ENCODE data around the gene SELENOI. TPM values are rescaled to one million over a fixed set of nuclear protein-coding genes. Genes with fewer than 3 reads are reported as not detected.
"Not testable (repeated sequence)": the region's sequence is repeated elsewhere in the genome, so short reads cannot be mapped to it uniquely, and the experiment has no call there.

The SELENOI gene
- total RNA-seq, 2 experiments from 2014 or later = 27.7 to 31.5 TPM

GRCh38 chr2:26302846-26303245 is 43.1 kb upstream of the SELENOI start:
- Histone ChIP-seq H3K36me3 (ENCODE audit: insufficient read depth, low read length) (no peaks in the 10 kb centered on the region), H3K4me1 (ENCODE audit: insufficient read depth, low read length) (peaks cover 24% of the 10 kb centered on the region), H3K27me3 (ENCODE audit: control insufficient read depth in 1 of 2, insufficient read depth in 2 of 2, low read length in 2 of 2) (no peaks in the 10 kb centered on the region), H3K27ac (ENCODE audit: low read depth in 1 of 2, low read length in 2 of 2) (no peak overlapping the region), H3K4me3 (ENCODE audit: low read length) (no peak overlapping the region), H3K9me3 (ENCODE audit: control insufficient read depth in 1 of 2, insufficient read depth in 1 of 2, low read length in 2 of 2) (no peaks in the 10 kb centered on the region)
- ATAC-seq (ENCODE audit: poor library complexity) (no peak), DNase-seq (no peak)
- no peaks in the 10 kb centered on the region for H3K27me3 Mint-ChIP-seq
- no peak overlapping the region for H3K4me3 Mint-ChIP-seq
- no peak overlapping the region for H3K27ac Mint-ChIP-seq
- peaks cover 10% of the 10 kb centered on the region for H3K36me3 Mint-ChIP-seq (ENCODE audit: low read depth)
- H3K9me3 Mint-ChIP-seq = no peaks in the 10 kb centered on the region
- intact Hi-C loops (cut with DNase I, micrococcal nuclease) = loop anchor here in 1 of 2 experiments (5.0 kb wide), 1 partner anchor 39 kb away; no protein-coding TSS in a partner anchor
- H3K4me1 Mint-ChIP-seq (ENCODE audit: low read depth) = no peaks in the 10 kb centered on the region
- ChIA-PET POLR2A (no interaction called here), CTCF (no interaction called here)
- no peak for TF ChIP-seq CTCF (IDR thresholded peaks at IDR 0.05)

GRCh38 chr2:26305094-26305493 is 40.8 kb upstream of the SELENOI start:
- H3K4me3 ChIP-seq (ENCODE audit: low read length); H3K27ac ChIP-seq (ENCODE audit: low read depth in 1 of 2, low read length in 2 of 2); H3K9me3 Mint-ChIP-seq; H3K27me3 ChIP-seq (ENCODE audit: control insufficient read depth in 1 of 2, insufficient read depth in 2 of 2, low read length in 2 of 2); intact Hi-C loops (cut with DNase I, micrococcal nuclease); H3K27me3 Mint-ChIP-seq; H3K4me3 Mint-ChIP-seq; POLR2A ChIA-PET; H3K9me3 ChIP-seq (ENCODE audit: control insufficient read depth in 1 of 2, insufficient read depth in 1 of 2, low read length in 2 of 2); ATAC-seq (ENCODE audit: poor library complexity); H3K36me3 ChIP-seq (ENCODE audit: insufficient read depth, low read length); H3K4me1 ChIP-seq (ENCODE audit: insufficient read depth, low read length); DNase-seq; H3K4me1 Mint-ChIP-seq (ENCODE audit: low read depth); H3K27ac Mint-ChIP-seq: not testable (repeated sequence)
- CTCF ChIA-PET = interaction anchor here (0.7 kb wide), 1 partner anchor 14 kb away, joined by 3 read pairs; no protein-coding TSS in a partner anchor
- H3K36me3 Mint-ChIP-seq (ENCODE audit: low read depth) = peaks cover 13% of the 10 kb centered on the region

- Mint-ChIP-seq H3K36me3 (ENCODE audit: low read depth) (peaks cover 17% of the 10 kb centered on the region), H3K27ac (no peak overlapping the region), H3K27me3 (no peaks in the 10 kb centered on the region), H3K4me1 (ENCODE audit: low read depth) (no peaks in the 10 kb centered on the region), H3K4me3 (no peak overlapping the region), H3K9me3 (no peaks in the 10 kb centered on the region)
- no peak for ATAC-seq (ENCODE audit: poor library complexity)
- H3K4me3 ChIP-seq (ENCODE audit: low read length) = no peak overlapping the region
- CTCF ChIA-PET = no interaction called here
- TF ChIP-seq CTCF (IDR thresholded peaks at IDR 0.05) = no peak
- intact Hi-C loops (cut with DNase I, micrococcal nuclease) = no loop called here
- H3K36me3 ChIP-seq (ENCODE audit: insufficient read depth, low read length) = no peaks in the 10 kb centered on the region
- H3K27me3 ChIP-seq (ENCODE audit: control insufficient read depth in 1 of 2, insufficient read depth in 2 of 2, low read length in 2 of 2) = no peaks in the 10 kb centered on the region
- H3K27ac ChIP-seq (ENCODE audit: low read depth in 1 of 2, low read length in 2 of 2) = no peak overlapping the region
- peaks cover 4% of the 10 kb centered on the region for H3K4me1 ChIP-seq (ENCODE audit: insufficient read depth, low read length)
- POLR2A ChIA-PET = no interaction called here
- H3K9me3 ChIP-seq (ENCODE audit: control insufficient read depth in 1 of 2, insufficient read depth in 1 of 2, low read length in 2 of 2) = no peaks in the 10 kb centered on the region
- no peak for DNase-seq
Measured at GRCh38 chr2:26305540-26305939, 40.4 kb upstream of the SELENOI start.

- no peaks in the 10 kb centered on the region for H3K4me1 ChIP-seq (ENCODE audit: insufficient read depth, low read length)
- CTCF ChIA-PET = interaction anchor here (1.0 kb wide), 1 partner anchor 13 kb away, joined by 3 read pairs; no protein-coding TSS in a partner anchor
- no peak overlapping the region for H3K4me3 ChIP-seq (ENCODE audit: low read length)
- Mint-ChIP-seq H3K4me3 (no peak overlapping the region), H3K4me1 (ENCODE audit: low read depth) (no peaks in the 10 kb centered on the region), H3K27me3 (no peaks in the 10 kb centered on the region), H3K36me3 (ENCODE audit: low read depth) (peaks cover 9% of the 10 kb centered on the region), H3K9me3 (no peaks in the 10 kb centered on the region), H3K27ac (no peak overlapping the region)
- POLR2A ChIA-PET = interaction anchor here (1.2 kb wide), 1 partner anchor 66 kb away, joined by 3 read pairs; no protein-coding TSS in a partner anchor
- no peaks in the 10 kb centered on the region for H3K36me3 ChIP-seq (ENCODE audit: insufficient read depth, low read length)
- TF ChIP-seq CTCF (IDR thresholded peaks at IDR 0.05) = no peak
- no peaks in the 10 kb centered on the region for H3K27me3 ChIP-seq (ENCODE audit: control insufficient read depth in 1 of 2, insufficient read depth in 2 of 2, low read length in 2 of 2)
- no peak for DNase-seq
- intact Hi-C loops (cut with DNase I, micrococcal nuclease) = no loop called here
- no peaks in the 10 kb centered on the region for H3K9me3 ChIP-seq (ENCODE audit: control insufficient read depth in 1 of 2, insufficient read depth in 1 of 2, low read length in 2 of 2)
- no peak for ATAC-seq (ENCODE audit: poor library complexity)
- H3K27ac ChIP-seq (ENCODE audit: low read depth in 1 of 2, low read length in 2 of 2) = no peak overlapping the region
Measured at GRCh38 chr2:26309921-26310320, 36.0 kb upstream of the SELENOI start.

All from CD4-positive, alpha-beta T cell (primary cell).